Trophoblast cell (in vitro differentiated cells and primary cell): ENCODE results near the gene PKP4.
A peak's percentile ranks its signal among the peaks of the same experiment; 100 is the strongest.

Source experiments
- DNase-seq, 2 donors: peaks; one replicate each; pipeline ENCODE4 v3.0.0-alpha.2; 2016
- H2AFZ ChIP-seq: 2 replicates; pipeline ENCODE4 v1.6.1; 2013; ENCODE audit warnings: low read length, moderate library complexity, mild to moderate bottlenecking; ENCODE audit not compliant: insufficient read depth, poor library complexity
- H2AK5ac ChIP-seq: 2 replicates; pipeline ENCODE4 v1.6.1; 2013; ENCODE audit warnings: mild to moderate bottlenecking, low read length
- H2BK120ac ChIP-seq: 2 replicates; pipeline ENCODE4 v1.6.1; 2013; ENCODE audit warnings: low read length, mild to moderate bottlenecking, moderate library complexity; ENCODE audit not compliant: insufficient read depth, poor library complexity
- H2BK12ac ChIP-seq: 2 replicates; pipeline ENCODE4 v1.6.1; 2013; ENCODE audit warnings: mild to moderate bottlenecking, low read length, moderate library complexity
- H2BK5ac ChIP-seq: 2 replicates; pipeline ENCODE4 v1.6.1; 2013; ENCODE audit warnings: low read length, low read depth, moderate library complexity, mild to moderate bottlenecking; ENCODE audit not compliant: poor library complexity
- H3K14ac ChIP-seq: 2 replicates; pipeline ENCODE4 v1.6.1; 2013; ENCODE audit warnings: mild to moderate bottlenecking, low read length
- H3K18ac ChIP-seq: 2 replicates; pipeline ENCODE4 v1.6.1; 2013; ENCODE audit warnings: mild to moderate bottlenecking, low read length
- H3K23ac ChIP-seq: 2 replicates; pipeline ENCODE4 v1.6.1; 2013; ENCODE audit warnings: low read length
- H3K27ac ChIP-seq: 2 replicates; pipeline ENCODE4 v1.5.1; 2013; ENCODE audit warnings: low read depth, mild to moderate bottlenecking, inconsistent platforms, low read length, moderate library complexity
- H3K27me3 ChIP-seq: 2 replicates; pipeline ENCODE4 v1.6.1; 2013; ENCODE audit warnings: inconsistent platforms, mild to moderate bottlenecking, low read length, moderate library complexity; ENCODE audit not compliant: insufficient read depth
- H3K36me3 ChIP-seq, 2 experiments: 1 replicate in 1 of 2; 2 replicates in 1 of 2; pipeline ENCODE4 v1.6.1; 2013; ENCODE audit warnings: low read length in 2 of 2, mild to moderate bottlenecking in 2 of 2, moderate library complexity in 1 of 2; ENCODE audit not compliant: insufficient read depth in 2 of 2, control insufficient read depth in 1 of 2
- H3K4ac ChIP-seq: 2 replicates; pipeline ENCODE4 v1.6.1; 2013; ENCODE audit warnings: low read depth, mild to moderate bottlenecking, low read length, moderate library complexity
- H3K4me1 ChIP-seq, 2 experiments: 1 replicate in 1 of 2; 2 replicates in 1 of 2; pipeline ENCODE4 v1.6.1; 2013; ENCODE audit warnings: low read length in 2 of 2, mild to moderate bottlenecking in 2 of 2, moderate library complexity in 1 of 2; ENCODE audit not compliant: insufficient read depth in 2 of 2, control insufficient read depth in 1 of 2
- H3K4me2 ChIP-seq: 2 replicates; pipeline ENCODE4 v1.6.1; 2013; ENCODE audit warnings: inconsistent platforms, mild to moderate bottlenecking, low read length, moderate library complexity
- H3K4me3 ChIP-seq: 2 replicates; pipeline ENCODE4 v1.5.1; 2013; ENCODE audit warnings: mild to moderate bottlenecking, low read depth, low read length, inconsistent platforms
- H3K79me1 ChIP-seq: one replicate; pipeline ENCODE4 v1.6.1; 2013; ENCODE audit warnings: low read length
- H3K79me2 ChIP-seq: 2 replicates; pipeline ENCODE4 v1.6.1; 2013; ENCODE audit warnings: low read length, mild to moderate bottlenecking; ENCODE audit not compliant: control insufficient read depth, insufficient read depth, poor library complexity
- H3K9ac ChIP-seq: 2 replicates; pipeline ENCODE4 v1.6.1; 2013; ENCODE audit warnings: mild to moderate bottlenecking, low read length
- H3K9me3 ChIP-seq: 2 replicates; pipeline ENCODE4 v1.6.1; 2013; ENCODE audit warnings: low read depth, mild to moderate bottlenecking, control low read depth, inconsistent platforms, low read length; ENCODE audit not compliant: insufficient read depth
- H4K12ac ChIP-seq: 2 replicates; pipeline ENCODE4 v1.6.1; 2013; ENCODE audit warnings: low read depth, mild to moderate bottlenecking, low read length, moderate library complexity
- H4K8ac ChIP-seq: 2 replicates; pipeline ENCODE4 v1.6.1; 2013; ENCODE audit warnings: low read depth, mild to moderate bottlenecking, low read length, moderate library complexity
- H4K91ac ChIP-seq: one replicate; pipeline ENCODE4 v1.6.1; 2013; ENCODE audit warnings: low read depth, mild to moderate bottlenecking, low read length, moderate library complexity
- WGBS: extraction: QIAGEN DNeasy Blood & Tissue Kit; methylation state at CpG from one replicate; pipeline ENCODE4 v1.1.7; 2013; ENCODE audit warnings: missing lambda C conversion rate; ENCODE audit not compliant: insufficient read length, insufficient coverage; ENCODE audit errors: extremely low coverage; 5-methylcytosine and 5-hydroxymethylcytosine counted together

The PKP4 gene

GRCh38 chr2:158645299-158645698, 188.5 kb downstream of the PKP4 start:
- Histone ChIP-seq H2AFZ (no peak overlapping the region), H3K4me3 (no peak overlapping the region), H4K12ac (no peak overlapping the region), H3K79me2 (no peaks in the 10 kb centered on the region), H3K36me3 (peaks cover 5 to 6% of the 10 kb centered on the region in 2 experiments), H3K27me3 (no peaks in the 10 kb centered on the region), H3K27ac (no peak overlapping the region), H3K4me1 (no peaks in the 10 kb centered on the region), H2BK5ac (no peak overlapping the region), H3K4me2 (no peak overlapping the region), H4K8ac (no peak overlapping the region), H2BK12ac (no peak overlapping the region), H3K9ac (no peak overlapping the region), H3K79me1 (no peaks in the 10 kb centered on the region), H2AK5ac (no peak overlapping the region), H3K4ac (no peak overlapping the region), H3K9me3 (no peaks in the 10 kb centered on the region), H3K18ac (no peak overlapping the region), H3K23ac (no peak overlapping the region), H2BK120ac (no peak overlapping the region), H3K14ac (no peak overlapping the region), H4K91ac (no peak overlapping the region)
- whole genome bisulfite sequencing: no CpG with 5 or more reads among the region's 6 CpGs
- DNase-seq: no peak

GRCh38 chr2:158647436-158648231, 190.9 kb downstream of the PKP4 start:
- no CpG with 5 or more reads among the region's 2 CpGs for WGBS
- no peak overlapping the region for H2BK120ac ChIP-seq
- no peak overlapping the region for H3K9ac ChIP-seq
- no peak overlapping the region for H3K4me2 ChIP-seq
- no peak overlapping the region for H3K27ac ChIP-seq
- no peaks in the 10 kb centered on the region for H3K79me2 ChIP-seq
- no peak overlapping the region for H4K12ac ChIP-seq
- no peaks in the 10 kb centered on the region for H3K27me3 ChIP-seq
- DNase-seq: no peak
- no peak overlapping the region for H2BK5ac ChIP-seq
- H3K4me1 ChIP-seq: no peaks in the 10 kb centered on the region
- no peak overlapping the region for H3K4me3 ChIP-seq
- no peak overlapping the region for H2BK12ac ChIP-seq
- H3K18ac ChIP-seq: no peak overlapping the region
- peaks cover 10 to 12% of the 10 kb centered on the region in 2 experiments for H3K36me3 ChIP-seq
- H3K23ac ChIP-seq: no peak overlapping the region
- H2AK5ac ChIP-seq: no peak overlapping the region
- peaks cover 2% of the 10 kb centered on the region for H3K9me3 ChIP-seq
- H2AFZ ChIP-seq: no peak overlapping the region
- H3K4ac ChIP-seq: no peak overlapping the region
- no peak overlapping the region for H4K91ac ChIP-seq
- H4K8ac ChIP-seq: no peak overlapping the region
- H3K79me1 ChIP-seq: no peaks in the 10 kb centered on the region
- H3K14ac ChIP-seq: no peak overlapping the region

GRCh38 chr2:158649846-158650245, 193.1 kb downstream of the PKP4 start:
- Histone ChIP-seq H2AK5ac (no peak overlapping the region), H3K36me3 (peaks cover 6 to 9% of the 10 kb centered on the region in 2 experiments), H2AFZ (no peak overlapping the region), H2BK5ac (no peak overlapping the region), H2BK12ac (no peak overlapping the region), H4K8ac (no peak overlapping the region), H3K79me2 (no peaks in the 10 kb centered on the region), H3K9me3 (peaks cover 2% of the 10 kb centered on the region), H3K4me2 (no peak overlapping the region), H3K27ac (no peak overlapping the region), H3K9ac (no peak overlapping the region), H3K18ac (no peak overlapping the region), H3K4ac (no peak overlapping the region), H3K4me3 (no peak overlapping the region), H3K27me3 (no peaks in the 10 kb centered on the region), H3K14ac (no peak overlapping the region), H3K4me1 (no peaks in the 10 kb centered on the region), H4K12ac (no peak overlapping the region), H4K91ac (no peak overlapping the region), H3K23ac (no peak overlapping the region), H3K79me1 (no peaks in the 10 kb centered on the region), H2BK120ac (no peak overlapping the region)
- no CpG with 5 or more reads among the region's 2 CpGs for WGBS
- DNase-seq: no peak

- peaks cover 2% of the 10 kb centered on the region for H3K9me3 ChIP-seq
- H3K4ac ChIP-seq: no peak overlapping the region
- H3K23ac ChIP-seq: peak overlapping the region; percentile 76
- H3K4me2 ChIP-seq: no peak overlapping the region
- no peak overlapping the region for H2BK5ac ChIP-seq
- no peak overlapping the region for H4K8ac ChIP-seq
- no peak overlapping the region for H3K14ac ChIP-seq
- no peak overlapping the region for H3K27ac ChIP-seq
- no peaks in the 10 kb centered on the region for H3K27me3 ChIP-seq
- H3K9ac ChIP-seq: peak overlapping the region; percentile 60
- peak overlapping the region; percentile 28 for H3K4me3 ChIP-seq
- H3K18ac ChIP-seq: no peak overlapping the region
- no peak for DNase-seq
- H4K91ac ChIP-seq: no peak overlapping the region
- H3K79me2 ChIP-seq: no peaks in the 10 kb centered on the region
- H4K12ac ChIP-seq: peak overlapping the region; percentile 68
- WGBS: no CpG with 5 or more reads among the region's 6 CpGs
- no peak overlapping the region for H2BK120ac ChIP-seq
- no peaks in the 10 kb centered on the region for H3K4me1 ChIP-seq
- peaks cover 6 to 9% of the 10 kb centered on the region in 2 experiments for H3K36me3 ChIP-seq
- no peak overlapping the region for H2BK12ac ChIP-seq
- H3K79me1 ChIP-seq: no peaks in the 10 kb centered on the region
- no peak overlapping the region for H2AFZ ChIP-seq
- H2AK5ac ChIP-seq: no peak overlapping the region
These were observed 194.1 kb downstream of the PKP4 start for GRCh38 chr2:158650646-158651357.
